GM19324 (cell line): ENCODE data around the gene SV2B.
"Not testable (repeated sequence)": the region's sequence is repeated elsewhere in the genome, so short reads cannot be mapped to it uniquely, and the experiment has no call there.

Source experiments
- ATAC-seq: cut with Tn5 transposase; IDR thresholded peaks from one replicate; pipeline ENCODE4 v1.9.1; 2021; ENCODE audit warnings: mild to moderate bottlenecking, moderate library complexity; ENCODE audit not compliant: unreplicated experiment, low FRiP score

Gene SV2B, protein sequence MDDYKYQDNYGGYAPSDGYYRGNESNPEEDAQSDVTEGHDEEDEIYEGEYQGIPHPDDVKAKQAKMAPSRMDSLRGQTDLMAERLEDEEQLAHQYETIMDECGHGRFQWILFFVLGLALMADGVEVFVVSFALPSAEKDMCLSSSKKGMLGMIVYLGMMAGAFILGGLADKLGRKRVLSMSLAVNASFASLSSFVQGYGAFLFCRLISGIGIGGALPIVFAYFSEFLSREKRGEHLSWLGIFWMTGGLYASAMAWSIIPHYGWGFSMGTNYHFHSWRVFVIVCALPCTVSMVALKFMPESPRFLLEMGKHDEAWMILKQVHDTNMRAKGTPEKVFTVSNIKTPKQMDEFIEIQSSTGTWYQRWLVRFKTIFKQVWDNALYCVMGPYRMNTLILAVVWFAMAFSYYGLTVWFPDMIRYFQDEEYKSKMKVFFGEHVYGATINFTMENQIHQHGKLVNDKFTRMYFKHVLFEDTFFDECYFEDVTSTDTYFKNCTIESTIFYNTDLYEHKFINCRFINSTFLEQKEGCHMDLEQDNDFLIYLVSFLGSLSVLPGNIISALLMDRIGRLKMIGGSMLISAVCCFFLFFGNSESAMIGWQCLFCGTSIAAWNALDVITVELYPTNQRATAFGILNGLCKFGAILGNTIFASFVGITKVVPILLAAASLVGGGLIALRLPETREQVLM

GRCh38 chr15:91099995-91100813, at the start of gene SV2B:
TSS of gene SV2B (plus strand) at chr15:91100257. CDS start at chr15:91226264, 126,007 bp downstream.
- ATAC-seq: no peak

DNA sequence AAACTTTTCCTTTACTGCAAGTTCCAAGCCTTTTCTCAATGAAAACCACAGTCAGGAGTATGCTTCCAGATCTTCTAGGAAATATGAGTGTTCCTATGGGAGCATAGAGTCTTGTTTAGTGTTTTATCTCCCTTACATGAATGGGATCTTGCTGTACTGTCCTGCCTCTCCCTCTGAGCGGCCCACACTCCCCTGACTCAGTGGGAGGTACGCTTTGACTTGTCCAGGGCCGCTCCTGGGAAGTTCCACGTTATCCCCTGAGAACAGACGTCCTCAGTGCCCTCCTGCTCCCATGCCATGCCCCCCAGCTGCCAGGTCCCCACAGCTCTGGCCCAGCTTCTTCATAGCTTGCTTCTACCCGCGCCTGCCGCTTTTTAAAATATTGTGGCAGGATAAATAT, 48.8 kb upstream of the SV2B start:
- ATAC-seq: no peak

- ATAC-seq: no peak
Measured at GRCh38 chr15:91054816-91055215, 45.2 kb upstream of the SV2B start.

GRCh38 chr15:91055548-91056331, 44.3 kb upstream of the SV2B start:
- no peak for ATAC-seq

- no peak for ATAC-seq
Measured at GRCh38 chr15:91061230-91061629, 38.8 kb upstream of the SV2B start.

- no peak for ATAC-seq
Measured at GRCh38 chr15:91061997-91062396, 38.1 kb upstream of the SV2B start.

DNA sequence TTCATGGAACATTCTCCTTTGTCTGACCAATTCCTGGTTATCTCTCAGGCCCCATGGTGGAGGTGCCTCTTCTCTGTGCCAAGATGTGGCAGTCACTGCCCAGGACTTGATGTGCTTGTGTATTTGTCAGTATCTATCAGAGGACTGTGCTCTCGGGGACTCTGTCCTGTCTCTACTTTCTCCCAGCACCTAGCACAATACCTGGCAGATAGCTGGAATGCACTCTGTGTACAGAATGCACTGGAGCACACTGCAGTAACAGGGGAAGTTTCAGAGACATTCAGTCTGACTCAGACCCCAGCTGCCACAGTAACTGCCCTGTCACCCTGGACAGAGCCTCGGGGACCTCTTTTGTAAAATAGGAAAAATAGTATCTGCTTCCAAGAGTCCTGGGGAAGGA, 34.6 kb upstream of the SV2B start:
- ATAC-seq: no peak

DNA sequence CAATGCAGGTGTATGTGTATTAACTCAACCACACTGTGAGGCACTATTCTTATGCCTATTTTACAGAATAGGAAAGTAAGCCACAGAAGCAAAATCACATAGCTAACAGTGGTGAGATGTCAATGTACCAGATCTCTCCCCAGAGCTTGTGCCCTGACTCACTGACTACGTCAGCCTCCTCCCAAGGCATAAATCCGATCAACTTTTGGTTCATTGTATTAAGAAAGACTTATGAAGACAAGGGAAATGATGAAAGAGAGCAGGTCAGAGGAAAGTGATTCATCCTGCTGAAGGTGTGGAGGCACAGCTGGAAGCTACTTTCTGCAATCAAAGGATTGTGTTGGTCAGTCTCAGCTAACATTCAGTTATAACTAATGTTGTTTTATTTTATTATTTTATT, 33.0 kb upstream of the SV2B start:
- no peak for ATAC-seq

GRCh38 chr15:91068436-91068835, 31.6 kb upstream of the SV2B start:
- no peak for ATAC-seq

DNA sequence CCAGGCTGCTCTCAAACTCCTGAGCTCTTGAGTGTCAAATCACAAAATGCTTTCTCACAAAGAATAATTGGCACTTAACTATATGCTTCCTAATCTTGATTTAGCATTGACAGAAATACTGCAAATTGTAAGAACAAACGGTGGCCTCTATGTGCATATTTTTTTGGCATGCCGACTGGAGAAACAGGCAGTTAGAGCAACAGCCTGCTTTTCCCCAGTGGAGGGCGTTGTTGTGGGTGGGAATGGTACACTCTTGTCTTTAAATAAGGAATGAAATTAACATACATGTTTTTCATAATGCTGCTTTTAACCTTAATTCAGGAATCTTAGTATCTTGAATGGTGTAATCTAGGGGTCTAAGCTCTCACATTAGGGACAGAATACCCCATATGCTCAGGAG, 31.1 kb upstream of the SV2B start:
- no peak for ATAC-seq

DNA sequence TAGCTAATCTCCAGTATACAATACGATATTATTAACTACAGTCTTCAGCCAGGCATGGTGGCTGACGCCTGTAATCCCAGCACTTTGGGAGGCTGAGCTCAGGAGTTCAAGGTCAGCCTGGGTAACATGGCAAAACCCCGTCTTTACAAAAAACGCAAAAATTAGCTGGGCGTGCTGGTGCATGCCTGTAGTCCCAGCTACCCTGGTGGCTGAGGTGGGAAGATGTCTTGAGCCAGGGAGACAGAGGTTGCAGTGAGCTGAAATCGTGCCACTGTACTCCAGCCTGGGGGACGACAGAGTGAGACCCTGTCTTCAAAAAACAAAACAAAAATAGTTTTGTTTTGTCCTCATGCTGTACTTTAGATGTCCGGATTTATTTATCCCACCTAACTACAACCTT, 29.2 kb upstream of the SV2B start:
- ATAC-seq: no peak

GRCh38 chr15:91072161-91072560, 27.9 kb upstream of the SV2B start:
- ATAC-seq: no peak

- no peak for ATAC-seq
Measured at GRCh38 chr15:91073077-91073476, 27.0 kb upstream of the SV2B start.

DNA sequence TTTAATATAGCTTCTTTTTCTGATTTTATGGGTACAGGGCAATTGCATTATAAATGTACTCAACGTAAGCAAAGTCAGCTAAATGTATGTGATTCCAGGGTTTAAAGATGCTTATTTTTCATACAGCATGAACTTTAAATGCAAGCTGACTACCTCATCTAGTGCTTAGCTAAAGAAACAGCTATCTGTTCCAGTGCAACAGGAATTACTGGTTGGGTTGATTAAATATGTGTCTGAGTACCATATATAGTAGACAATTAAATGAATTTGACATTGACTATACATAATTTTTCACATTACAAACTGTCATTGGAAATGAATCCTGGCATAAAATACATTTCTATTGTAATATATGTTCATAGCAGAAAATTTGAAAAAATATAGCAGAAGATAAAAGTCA, 26.3 kb upstream of the SV2B start:
- ATAC-seq: no peak

DNA sequence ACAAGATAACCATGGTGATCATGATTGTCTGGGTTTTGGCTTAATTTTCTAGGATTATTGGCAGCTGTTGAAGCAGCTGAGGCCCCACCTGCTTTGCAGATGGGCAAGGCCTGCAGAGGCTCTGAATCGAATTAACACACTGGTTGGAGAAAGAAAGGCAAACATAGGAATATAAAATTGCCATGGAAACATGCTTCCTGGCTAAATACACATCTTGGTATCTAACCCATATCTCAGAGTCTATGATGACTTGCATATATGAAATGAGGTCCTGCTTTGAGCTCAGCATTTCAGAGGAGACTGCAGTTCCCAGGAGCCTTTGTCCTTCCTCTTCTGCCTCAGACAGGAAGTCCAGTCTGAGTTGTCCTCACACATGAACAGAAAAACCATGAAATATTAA, 24.3 kb upstream of the SV2B start:
- ATAC-seq: no peak

DNA sequence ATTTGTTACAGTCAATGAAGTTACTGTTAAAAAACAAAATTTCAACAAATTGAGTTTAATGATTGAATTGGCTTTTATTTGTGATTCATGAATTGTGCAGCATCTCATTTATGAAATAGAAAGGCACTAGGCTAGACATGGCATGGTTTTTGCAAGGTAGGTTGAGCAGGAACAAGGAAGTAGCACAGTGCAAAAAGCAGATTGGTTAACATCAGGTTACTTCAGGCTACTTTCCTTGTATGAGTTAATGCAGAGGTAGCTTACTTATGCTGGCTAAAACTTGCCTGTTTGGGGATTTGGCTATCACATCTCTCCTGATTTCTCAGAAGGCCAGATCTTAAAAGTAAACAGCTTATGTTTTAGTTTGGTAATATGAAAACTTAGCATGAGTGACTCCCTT, 23.0 kb upstream of the SV2B start:
- ATAC-seq: no peak

- not testable (repeated sequence) for ATAC-seq
Measured at GRCh38 chr15:91093866-91094265, 6.2 kb upstream of the SV2B start.

DNA sequence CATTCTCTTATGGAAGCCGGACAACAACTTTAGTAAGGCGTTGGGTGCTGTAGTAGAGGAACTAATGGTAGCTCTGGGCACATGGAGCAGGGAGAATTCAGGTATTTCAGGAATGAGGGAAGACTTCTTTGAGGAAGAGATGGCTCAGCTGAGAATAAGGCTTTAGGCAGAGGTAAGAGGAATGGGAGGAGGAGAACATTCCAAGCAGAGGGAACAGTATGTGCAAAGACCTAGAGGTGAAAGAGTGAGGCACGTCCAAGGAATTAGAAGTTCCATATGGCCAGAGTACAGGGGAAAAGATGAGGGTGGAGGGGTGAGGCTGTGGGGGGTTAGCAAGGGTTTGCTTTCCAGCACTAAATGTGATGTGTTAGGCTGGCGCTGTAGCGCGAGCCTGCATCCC, 1.6 kb upstream of the SV2B start:
- no peak for ATAC-seq

GRCh38 chr15:91099616-91099994, 452 bp upstream of the SV2B start:
- ATAC-seq: no peak

DNA sequence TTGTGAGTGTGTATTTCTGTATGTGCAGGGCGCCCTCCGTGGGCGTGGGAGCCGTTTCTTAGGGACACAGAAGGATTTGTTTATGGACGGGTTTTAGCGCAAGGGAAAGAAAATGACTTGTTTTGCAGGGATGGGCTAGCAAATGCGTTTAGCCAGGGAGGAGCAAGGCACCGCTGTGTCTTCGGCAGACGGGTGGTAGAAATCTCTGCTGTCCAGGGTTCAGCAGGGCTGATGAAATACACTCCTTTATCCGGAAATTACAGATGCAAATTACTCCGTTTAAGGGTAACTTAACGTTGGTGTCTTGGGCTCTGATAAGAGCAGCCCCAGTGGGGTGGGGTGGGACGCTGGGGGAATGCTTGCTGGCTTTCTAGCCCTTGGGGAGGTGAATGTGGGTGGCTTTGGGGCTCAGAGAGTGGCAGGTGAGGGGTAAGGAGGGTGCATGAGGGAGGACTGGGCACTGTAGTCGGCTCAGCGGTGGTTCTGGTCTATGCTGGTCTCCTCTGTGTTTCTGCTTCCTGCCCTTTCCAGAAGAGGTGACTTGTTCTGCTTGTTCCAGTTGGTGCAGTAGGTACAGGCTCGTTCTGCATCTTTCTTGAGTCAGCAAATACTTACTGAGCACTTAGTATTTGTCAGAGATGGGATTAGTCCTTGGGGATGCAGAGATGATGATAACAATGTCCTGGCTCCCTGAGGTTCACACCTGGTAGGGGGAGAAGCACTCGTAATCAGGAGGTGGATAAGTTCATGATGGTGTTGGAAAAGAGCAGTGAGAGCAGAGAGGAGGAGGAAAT, 954 bp downstream of the SV2B start:
- ATAC-seq: no peak
